Measurements from ENCODE around the gene RHBDD1.

The RHBDD1 gene

DNA sequence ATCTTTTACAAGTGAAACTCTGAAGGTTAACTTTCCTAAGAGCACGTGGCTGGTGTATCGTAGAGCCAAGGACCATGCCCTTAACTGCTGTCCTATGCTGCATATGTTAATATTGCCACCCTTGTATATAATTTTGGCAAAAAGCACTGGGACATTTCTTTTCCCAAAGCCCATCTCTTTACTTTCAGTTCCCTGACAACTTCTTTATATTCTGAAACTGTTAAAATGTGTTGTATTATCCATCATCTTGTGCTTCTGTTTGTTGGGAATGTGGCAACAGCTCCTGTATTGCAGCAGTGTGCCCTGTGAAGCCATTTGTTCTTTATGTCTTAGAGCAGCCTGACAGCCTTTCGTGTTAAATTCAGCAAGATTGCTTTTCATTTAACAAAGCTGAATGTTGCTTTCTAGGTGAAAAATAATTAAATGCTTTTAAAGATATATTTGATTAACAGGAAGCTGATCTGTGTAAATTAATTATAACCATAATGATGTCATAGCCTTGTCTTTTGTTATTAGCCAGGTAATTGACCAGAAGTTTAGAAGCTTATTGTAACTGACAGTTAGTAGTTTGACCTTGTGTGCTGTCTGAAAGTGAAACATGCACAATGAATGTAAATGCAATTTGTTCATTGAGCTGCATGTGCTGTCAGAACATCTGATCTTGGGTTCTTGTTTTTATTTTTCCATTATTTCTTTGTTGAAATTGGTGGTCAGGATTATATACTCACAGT is 9.7 kb downstream of the RHBDD1 start:
- DNase-seq (ENCODE audit: low read depth), result no peak

DNA sequence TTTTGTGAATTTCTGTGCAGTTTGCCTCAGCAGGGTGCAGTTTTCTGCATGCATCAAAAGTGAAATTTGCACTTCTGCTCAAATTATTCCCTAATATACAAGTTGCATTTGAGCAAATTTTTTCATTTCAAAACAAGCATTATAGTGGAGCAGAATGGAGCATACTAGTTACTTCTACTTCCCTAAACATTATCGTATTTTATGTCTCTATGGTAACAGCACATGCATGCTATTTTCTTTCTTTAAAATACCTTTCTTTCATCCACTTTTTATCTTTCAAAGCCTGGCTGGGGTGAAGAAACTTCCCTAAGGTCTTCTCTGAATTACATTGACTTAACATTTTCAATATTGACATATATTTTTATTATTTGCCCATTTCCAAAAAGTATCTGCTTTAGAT is 11.2 kb downstream of the RHBDD1 start:
- no peak for DNase-seq (ENCODE audit: low read depth)

DNA sequence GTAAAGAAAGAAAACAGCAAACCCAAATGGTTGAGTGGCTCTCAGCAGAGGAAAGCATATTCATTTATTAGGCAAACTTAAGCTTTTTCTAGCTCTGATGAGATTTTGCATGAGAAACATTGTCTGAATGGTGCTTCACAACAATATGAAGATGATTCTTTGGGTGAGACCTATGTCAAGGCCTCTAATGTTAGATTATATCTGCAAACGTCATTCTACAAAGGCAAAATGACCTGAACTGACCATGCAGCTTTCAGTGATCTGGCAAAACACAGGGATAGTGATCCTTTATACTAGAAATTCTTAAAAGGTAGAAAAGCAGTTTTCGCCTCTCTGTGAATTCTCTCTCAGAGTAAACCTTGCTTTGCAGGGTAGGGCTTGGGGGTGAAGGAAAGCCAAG is 11.7 kb downstream of the RHBDD1 start:
- DNase-seq (ENCODE audit: low read depth), result no peak

DNA sequence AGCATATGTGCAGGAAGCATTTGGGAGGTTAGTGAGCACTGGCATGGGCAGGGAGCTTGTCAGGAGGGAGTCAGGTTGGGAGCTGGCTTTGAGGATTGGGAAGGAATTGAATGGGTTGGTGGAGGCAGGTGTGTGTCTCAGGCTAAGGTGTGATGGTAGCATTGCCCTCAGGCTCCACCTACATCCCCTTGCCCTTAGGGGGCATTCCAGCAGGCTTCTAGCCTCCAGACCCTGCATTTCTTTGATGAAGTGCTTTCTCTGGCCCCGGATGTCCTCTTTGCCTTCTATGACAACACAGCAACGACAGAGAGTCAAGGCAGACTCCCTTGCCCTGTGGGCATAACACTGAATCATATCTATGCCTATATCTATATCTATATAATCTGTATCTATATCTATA is 13.5 kb downstream of the RHBDD1 start:
- no peak for DNase-seq (ENCODE audit: low read depth)

DNA sequence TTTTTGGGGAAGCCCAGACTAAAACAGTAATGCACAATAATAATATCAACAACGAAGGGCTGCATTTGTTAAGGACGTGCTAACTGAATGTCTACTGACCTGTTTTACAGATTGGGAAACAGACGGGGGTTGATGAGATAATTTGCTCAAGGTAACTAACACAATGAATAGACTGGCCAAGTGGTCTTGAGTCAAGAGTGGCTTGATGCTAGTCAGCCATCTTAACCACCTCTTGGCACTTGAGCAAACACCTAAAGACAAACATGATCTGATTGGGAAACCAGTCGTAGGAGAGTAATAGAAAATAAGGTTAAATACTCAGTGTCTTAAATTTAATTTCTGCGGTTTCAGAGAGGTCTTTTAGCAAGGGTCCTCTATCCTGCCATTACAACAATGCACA is 14.2 kb downstream of the RHBDD1 start:
- no peak for DNase-seq (ENCODE audit: low read depth)

DNA sequence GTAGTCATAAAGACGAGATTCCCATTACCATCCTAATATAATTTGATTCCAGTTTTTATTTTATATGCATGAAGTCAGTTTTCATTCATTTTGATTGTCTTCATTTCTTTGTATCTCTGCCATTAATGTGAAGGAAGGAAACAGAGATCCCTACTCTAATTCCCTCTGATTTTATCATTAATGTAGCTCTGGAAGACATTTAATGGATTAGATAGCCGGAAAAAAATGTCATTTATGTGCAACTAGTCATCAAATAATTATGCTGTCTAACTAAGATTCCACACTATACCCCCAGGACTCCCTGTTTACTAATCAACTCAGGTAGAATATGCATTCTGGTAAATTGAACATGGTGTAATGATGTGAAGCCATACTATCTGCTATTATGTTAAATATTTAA is 19.9 kb downstream of the RHBDD1 start:
- DNase-seq (ENCODE audit: low read depth), result no peak

DNA sequence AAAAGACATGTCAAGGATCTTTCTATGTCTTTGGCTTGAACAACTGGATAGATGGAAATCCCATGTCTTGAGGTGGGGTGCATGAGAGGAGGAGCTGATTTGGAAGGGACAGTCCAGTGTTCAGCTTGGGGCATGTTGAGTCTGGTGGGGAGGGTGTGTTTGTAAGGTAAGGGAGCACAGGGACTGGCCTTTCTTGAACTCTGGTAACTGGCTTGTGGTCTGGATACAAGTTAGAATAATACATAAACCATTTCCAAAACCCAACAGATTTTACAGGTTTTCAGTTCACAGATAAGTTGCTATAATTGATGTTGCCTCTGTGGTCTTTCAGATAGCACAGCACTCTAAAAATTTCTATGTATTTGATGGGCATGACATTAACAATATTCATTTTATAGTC is 24.2 kb downstream of the RHBDD1 start:
- no peak for DNase-seq (ENCODE audit: low read depth)

DNA sequence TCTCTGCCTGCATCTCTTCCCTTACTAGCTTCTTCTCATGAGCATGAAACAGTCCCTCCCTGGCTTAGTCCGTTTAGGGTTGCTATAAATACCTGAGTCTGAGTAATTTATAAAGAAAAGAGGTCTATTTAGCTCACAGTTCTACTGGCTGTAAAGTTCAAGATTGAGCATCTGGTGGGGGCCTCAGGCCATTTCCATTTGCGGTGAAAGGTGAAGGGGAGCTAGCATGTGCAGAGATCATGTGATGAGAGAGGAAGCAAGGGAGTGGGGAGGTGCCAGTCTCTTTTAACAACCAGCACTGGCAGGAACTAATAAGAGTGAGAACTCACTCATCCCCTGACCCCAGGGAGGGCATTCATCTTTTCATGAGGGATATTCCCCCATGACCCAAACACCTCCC is 26.8 kb downstream of the RHBDD1 start:
- DNase-seq (ENCODE audit: low read depth), result no peak

DNA sequence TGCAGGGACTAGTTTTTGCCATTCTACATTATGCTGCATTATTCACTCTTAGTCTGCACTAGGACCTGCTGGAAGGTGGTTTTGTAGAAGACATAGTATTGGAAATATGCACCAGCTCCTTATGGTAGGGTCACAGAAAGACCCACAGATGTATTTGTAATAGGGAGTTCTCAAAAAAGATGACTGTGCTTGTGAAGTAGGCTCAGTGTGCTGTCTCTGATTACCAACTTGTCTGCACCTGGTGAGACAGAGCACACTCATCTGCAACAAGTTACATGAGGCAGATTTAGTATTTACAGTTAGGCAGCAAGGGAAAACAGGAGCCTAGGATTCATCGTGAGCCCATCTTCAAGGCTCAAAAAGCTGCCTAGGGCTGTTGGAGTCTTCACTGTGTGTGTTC is 29.4 kb downstream of the RHBDD1 start:
- no peak for DNase-seq (ENCODE audit: low read depth)

DNA sequence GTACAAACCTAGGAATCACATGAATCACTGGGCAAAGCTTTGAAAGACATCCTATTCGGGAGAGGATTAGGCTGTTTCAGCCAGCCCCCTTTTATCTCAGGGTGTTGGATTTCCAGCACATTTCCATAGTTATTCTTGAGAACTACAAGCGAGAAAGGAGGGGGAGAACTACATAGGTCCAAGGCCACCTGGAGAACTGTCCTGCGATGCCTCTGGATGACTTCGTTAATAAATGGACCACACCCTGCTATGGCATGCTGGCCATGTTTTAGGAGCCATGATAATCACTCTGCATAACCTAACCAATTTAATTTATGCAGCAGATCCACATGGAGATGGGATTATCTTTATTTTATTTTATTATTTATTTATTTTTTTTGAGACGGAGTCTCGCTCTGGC is 29.9 kb downstream of the RHBDD1 start:
- no peak for DNase-seq (ENCODE audit: low read depth)

DNA sequence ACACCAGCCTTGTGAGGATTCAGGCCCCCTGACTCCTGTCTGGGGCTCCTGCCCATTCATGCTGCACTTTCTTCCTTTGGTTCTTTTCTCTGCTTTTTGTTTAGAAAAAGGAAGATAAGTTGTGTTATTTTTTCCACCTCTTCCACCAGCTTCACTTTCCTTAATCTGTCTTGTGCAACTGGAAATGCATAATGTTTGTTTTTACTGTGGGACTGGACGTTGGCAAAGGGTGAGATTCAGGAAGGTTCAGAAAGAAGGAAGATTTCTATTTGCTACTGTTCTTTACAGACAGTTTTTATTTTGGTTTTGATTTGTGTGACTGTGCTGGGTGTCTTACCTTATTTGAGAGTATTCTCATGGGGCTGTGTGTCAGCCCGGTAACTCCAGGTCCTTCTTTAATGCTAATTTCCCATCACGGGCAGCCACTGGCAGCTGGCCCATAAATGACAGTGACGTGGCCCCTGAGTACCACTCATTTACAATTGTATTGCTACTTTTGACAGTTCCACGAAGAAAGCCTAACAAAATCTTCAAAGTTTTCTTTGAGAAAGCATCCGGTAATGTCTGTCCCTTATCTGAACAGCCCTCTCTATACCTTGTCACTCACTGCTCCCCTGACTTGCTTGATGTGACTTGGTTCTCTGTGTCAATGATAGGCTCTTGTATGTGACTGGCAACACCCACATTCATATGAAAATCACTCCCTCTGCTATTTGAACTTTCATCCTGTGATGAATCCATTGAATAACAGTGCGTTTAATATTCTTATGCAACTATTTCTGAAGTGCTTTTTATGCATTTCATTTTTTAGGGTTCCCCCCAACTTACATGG is 32.7 kb downstream of the RHBDD1 start:
- DNase-seq (ENCODE audit: low read depth), result no peak

DNA sequence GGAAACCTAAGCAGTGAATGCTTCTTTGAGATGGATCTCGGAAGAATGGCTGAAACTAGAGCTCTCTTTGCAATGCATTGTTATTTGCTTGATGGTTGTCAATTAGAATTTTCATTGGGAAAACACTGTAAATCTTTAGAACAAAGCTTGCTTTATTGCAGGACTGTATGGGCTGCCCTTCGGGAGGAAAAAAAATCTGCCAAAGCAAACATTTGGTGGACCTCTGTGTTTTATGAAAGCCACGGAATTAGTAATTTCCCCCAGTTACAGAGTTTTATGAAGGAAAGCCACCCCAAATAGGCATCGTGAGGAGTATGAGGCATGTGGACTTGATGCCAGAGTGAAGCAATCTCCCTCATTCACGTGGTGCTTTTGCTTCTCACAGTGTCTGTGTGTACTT is 33.5 kb downstream of the RHBDD1 start:
- no peak for DNase-seq (ENCODE audit: low read depth)

DNA sequence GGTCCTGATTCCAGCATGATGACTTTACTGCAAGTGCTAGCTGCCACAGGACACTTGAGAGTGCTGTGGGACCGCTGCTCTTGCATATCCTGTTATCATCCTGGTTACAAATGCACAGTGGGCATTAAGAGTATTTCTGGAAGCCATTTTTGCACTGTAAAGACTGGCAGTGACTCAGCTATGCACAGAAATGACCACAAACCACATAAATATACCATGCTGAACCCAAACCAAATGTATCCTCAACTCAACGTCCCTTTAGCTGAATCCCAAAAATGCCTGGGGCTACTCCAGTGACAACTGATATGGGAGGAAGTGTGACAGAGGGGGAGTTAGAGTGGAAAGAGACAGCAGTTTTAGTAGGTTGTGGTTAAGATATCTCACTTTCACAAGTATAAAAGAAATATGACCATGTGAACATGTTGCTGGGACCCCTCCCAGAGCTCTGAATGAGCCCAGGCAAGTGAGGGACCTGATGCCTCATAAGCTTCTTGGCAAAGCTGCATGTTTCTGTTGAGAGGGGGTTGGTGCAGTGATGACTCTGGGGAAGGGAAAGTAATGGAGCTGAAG is 37.3 kb downstream of the RHBDD1 start:
- DNase-seq (ENCODE audit: low read depth), result no peak

DNA sequence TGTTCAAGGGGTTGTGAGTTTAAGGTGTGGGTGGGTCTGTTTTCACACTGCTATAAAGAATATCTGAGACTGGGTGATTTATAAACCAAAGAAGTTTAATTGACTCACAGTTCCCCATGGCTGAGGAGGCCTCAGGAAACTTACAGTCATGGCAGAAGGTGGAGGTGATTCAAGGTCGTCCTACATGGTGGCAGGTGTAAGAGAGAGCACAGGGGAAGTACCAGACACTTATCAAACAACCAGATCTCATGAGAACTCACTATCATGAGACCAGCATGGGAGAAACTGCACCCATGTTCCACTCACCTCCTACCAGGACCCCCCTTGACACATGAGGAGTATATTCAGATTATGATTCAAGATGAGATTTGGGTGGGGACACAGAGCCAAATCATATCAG is 38.0 kb downstream of the RHBDD1 start:
- no peak for DNase-seq (ENCODE audit: low read depth)

DNA sequence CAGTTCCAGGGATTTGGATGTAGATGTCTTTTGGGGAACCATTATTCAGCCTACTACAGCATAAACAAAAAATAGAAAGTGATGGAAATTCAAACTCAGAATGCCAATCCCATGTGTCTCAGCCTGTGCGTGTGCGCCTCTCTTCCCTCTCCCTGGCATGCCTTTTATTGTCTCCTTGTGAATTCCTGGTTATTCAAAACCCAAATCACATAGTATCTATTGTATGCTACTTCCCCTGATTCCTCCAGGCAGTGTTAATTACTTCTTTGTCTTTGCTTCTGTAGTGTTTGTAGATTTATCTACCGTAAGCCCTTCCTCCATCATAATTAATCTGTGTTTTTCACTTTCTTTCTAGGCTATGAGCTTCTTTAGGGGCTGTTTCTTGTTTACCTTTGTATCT is 38.9 kb downstream of the RHBDD1 start:
- DNase-seq (ENCODE audit: low read depth), result no peak

DNA sequence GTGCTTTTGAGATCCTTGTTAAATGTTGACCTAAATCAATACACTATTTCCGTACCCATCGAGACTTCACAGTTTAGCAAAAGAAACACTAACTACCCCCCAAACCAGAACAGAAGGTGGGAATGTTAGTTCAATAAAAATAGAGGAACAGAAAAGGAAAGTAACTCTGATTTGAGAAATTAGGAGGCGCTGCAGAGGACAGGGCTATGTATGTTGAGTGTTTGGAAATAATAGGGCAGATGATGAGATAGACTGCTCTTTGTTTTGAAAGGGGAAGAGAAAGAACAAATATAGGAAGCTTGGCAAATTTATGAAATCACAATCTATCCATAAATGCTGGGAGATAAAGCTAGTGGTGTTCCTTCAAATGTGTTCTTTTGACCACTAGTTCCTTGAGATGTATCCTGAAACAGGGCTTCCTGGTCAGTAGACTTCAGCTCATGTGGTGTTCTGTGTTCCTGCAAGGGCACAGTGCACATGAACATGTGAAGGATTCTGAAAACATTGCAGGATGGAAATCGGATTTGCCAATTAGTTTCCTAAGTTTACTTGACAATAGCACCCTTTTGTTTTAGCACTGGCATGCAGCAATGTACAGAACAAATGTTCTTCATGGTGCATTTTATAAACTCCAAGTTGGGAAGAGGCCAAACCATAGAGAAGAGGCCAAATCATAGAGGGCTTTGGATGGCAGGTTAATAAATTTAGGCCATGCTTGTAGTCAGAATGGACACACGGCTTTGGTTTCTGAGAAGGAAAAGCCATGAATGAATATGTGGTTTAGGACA is 39.8 kb downstream of the RHBDD1 start:
- no peak for DNase-seq (ENCODE audit: low read depth)

DNA sequence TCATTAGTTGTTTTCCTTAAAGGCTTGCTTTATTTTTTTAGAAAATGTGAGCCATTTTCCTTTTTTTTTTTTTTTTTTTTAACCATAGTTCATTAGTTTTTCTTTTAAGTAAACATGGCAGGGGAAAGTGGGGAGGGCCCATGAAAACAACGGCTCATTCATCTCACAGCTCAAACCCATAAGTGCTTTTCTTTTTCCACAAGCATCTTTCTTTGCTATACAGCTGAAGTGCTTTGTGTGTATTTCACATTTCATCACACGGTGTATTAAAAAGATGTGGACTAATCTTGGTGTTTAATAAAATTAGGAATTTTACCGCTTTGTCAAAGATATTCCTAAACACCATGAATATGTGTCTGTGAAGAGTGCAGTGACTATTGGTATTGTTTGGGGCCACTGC is 41.6 kb downstream of the RHBDD1 start:
- no peak for DNase-seq (ENCODE audit: low read depth)

DNA sequence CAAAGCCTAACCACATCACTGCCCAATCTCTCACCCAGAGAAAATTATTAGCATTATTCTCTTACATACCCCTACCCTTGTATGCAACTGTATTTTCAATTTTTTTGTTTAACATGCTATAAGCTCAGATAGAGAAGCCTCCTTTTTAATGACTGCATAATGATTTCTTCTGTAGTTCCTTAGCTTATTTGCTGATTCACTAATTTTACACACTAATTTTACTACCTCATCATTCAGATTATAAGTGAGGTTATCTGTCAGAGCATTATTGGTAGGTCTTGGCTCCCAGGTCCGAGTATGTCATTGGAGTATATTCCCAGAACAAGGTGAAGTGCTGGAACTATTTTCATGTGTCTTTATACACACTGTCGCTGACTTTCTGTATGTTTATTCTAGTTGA is 45.4 kb downstream of the RHBDD1 start:
- no peak for DNase-seq (ENCODE audit: low read depth)

DNA sequence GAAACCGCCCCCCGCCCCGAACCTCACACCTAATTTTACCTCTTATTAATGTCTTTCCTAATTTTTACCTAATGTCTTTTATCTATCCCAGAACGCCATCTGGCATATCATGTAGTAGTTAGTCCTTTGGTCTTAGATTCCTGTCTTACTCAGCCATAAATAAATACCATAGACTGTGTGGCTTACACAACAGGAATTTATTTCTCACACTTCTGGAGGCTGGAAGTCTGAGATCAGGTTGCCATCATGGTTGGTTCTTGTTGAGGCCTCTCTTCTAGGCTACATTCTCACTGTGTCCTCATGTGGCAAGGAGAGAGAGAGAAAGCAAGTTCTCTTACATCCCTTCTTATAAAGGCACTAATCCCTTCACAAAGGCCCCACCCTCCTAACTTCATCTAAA is 46.8 kb downstream of the RHBDD1 start:
- no peak for DNase-seq (ENCODE audit: low read depth)

DNA sequence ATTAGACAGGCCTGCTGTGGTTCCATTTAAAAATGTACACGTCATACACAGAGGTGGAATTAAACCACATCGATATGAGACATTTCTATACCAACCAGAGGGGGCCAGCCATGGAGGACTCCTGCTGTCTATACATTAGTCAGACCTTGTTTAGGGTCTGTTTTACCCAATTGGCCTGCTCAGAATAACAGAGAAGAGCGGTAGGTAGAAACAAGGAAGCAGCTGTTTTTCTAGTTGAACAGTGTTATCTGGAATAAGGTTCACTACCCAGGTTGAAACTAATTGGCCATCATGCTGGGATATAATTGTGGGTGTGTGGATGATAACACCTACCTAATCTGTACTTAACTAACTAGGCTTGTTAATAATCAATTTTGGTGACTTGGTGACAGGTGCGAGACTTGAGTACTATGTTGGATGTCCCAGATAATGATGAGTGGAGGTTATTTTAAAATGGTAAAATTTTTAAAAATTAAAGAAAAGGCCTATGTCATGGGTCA is 47.5 kb downstream of the RHBDD1 start:
- no peak for DNase-seq (ENCODE audit: low read depth)

DNA sequence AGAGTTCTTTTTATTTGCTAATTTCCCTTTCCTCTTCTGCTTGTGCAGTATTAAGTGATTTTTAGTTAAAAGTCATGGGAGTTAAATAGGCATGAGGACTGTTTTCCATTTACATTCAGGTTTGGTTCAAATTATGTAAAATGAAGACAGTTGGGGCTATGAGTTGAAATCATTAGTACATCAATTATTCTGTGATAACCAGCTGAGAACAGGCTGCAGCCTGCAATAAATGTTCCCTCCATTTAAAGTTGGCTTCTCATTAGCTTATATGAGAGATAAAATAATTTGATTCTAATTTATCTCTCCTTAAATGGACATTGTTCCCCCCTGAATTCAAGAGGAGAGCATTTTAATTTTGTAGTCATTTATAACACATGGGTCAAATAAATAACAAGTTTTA is 48.3 kb downstream of the RHBDD1 start:
- DNase-seq (ENCODE audit: low read depth), result no peak

DNA sequence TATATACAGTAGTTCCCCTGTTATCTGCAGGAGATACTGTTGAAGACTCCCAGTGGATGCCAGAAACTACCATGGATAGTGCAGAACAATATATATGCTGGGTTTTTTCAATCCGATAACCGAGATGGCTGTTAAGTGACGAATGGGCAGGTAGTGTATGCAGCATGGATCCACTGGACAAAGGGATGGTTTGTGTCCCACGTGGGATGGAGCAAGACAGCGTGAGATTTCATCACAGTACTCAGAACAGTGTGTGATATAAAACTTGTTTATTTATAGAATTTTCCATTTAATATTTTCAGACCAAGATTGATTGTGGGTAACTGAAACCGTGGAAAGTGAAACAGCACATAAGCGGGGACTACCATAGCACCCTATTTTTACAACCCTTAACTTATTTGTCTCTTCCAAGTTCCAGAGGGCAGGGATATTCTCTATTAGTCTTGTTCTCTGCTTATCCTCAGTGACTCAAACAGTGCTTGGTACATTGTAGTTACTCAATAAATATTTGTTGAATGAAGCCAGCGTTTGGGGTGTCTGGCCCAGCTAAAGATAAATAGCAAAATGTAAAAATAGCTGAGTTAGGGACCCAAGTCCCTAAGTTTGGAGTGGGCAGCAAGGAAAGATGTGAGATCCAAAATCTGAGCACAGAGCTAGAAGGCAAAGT is 50.0 kb downstream of the RHBDD1 start:
- DNase-seq (ENCODE audit: low read depth), result no peak
